ENCODE data around the gene AURKA. TPM values are rescaled to one million over a fixed set of nuclear protein-coding genes. Genes with fewer than 3 reads are reported as not detected.

AURKA gene
- total and polyA plus RNA-seq, 4 donors = 7.9 to 10.0 (median 9.3) TPM

DNA sequence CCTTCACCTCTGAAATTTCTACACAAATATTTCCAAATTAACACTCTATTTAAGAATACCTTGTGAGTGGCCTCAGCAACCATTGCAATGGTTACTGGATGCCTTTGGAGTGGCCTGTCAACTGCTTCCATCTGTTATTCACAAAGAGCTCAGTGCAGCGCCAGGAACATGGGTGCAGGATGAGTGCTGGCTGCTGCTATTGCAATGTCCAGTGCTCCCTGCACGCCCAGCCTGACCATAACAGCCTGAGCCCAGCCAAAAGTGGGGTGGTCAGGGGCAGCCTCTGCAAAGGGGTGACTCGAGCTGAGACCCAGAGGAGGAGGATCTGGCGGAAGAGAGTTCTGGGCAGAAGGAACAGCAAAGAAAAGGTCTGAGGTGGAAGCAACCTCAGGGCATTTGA lies 38.4 kb upstream of the AURKA start:
- DNase-seq (ENCODE audit: low read depth in 4 of 6, low spot score in 6 of 6) = no peak
- Histone ChIP-seq H3K4me1 (ENCODE audit: control insufficient read depth, insufficient read depth, low read length) (no peaks in the 10 kb centered on the region), H3K27me3 (ENCODE audit: control insufficient read depth, insufficient read depth, low read length) (no peaks in the 10 kb centered on the region), H3K36me3 (ENCODE audit: control insufficient read depth, insufficient read depth, low read length) (no peaks in the 10 kb centered on the region), H3K9me3 (ENCODE audit: control insufficient read depth, insufficient read depth, low read length) (no peaks in the 10 kb centered on the region), H3K4me3 (ENCODE audit: low read depth, low read length) (no peak overlapping the region), H3K27ac (ENCODE audit: low read depth, low read length) (no peak overlapping the region)
- 79% methylated on average over 4 of the region's 4 CpGs for WGBS (ENCODE audit: insufficient coverage)

DNA sequence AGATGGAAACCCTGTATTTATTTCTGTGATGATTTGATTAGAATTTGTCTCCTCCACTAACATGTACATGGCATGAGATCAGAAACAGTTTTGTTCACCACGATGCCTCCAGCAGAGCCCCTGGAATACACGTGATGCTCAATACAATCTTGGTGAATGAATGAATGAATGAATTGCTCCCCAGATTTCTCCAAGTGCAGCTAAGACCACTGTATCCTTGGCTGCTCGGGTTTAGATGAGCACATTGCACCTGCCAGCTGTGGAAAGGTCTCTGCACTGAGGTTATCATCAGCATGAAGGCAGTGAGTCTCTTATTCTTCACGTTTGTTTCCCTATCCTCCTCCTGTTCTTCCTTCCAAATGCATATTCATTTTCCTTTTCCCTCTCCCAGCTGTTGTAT lies 37.9 kb upstream of the AURKA start:
- Histone ChIP-seq H3K27me3 (ENCODE audit: control insufficient read depth, insufficient read depth, low read length) (no peaks in the 10 kb centered on the region), H3K36me3 (ENCODE audit: control insufficient read depth, insufficient read depth, low read length) (no peaks in the 10 kb centered on the region), H3K4me1 (ENCODE audit: control insufficient read depth, insufficient read depth, low read length) (no peaks in the 10 kb centered on the region), H3K27ac (ENCODE audit: low read depth, low read length) (no peak overlapping the region), H3K9me3 (ENCODE audit: control insufficient read depth, insufficient read depth, low read length) (no peaks in the 10 kb centered on the region), H3K4me3 (ENCODE audit: low read depth, low read length) (no peak overlapping the region)
- 75% methylated on average over 1 of the region's 4 CpGs for WGBS (ENCODE audit: insufficient coverage)
- DNase-seq (ENCODE audit: low read depth in 4 of 6, low spot score in 6 of 6) = no peak

DNA sequence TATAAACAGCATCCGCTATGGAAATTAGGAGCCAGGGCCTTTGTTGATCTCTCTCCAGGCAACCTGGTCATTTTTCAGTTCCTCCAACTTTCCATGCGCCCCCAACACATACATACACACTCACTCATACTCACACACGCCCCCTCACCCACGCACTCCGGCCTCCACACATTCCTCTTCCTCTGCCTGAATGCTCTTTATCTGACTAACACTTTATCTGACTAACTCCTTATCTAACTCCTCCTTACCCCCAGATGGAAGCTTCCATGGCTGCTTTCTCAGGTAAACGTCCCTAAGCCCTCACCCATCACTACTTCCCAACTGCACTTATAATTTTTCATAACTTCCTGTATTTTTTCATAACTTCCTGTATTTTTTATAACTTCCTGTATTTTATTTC lies 37.5 kb upstream of the AURKA start:
- H3K27ac ChIP-seq (ENCODE audit: low read depth, low read length) = no peak overlapping the region
- H3K9me3 ChIP-seq (ENCODE audit: control insufficient read depth, insufficient read depth, low read length) = no peaks in the 10 kb centered on the region
- H3K36me3 ChIP-seq (ENCODE audit: control insufficient read depth, insufficient read depth, low read length) = no peaks in the 10 kb centered on the region
- 69% methylated on average over 6 of the region's 6 CpGs for WGBS (ENCODE audit: insufficient coverage)
- DNase-seq (ENCODE audit: low read depth in 4 of 6, low spot score in 6 of 6) = no peak
- H3K4me3 ChIP-seq (ENCODE audit: low read depth, low read length) = no peak overlapping the region
- no peaks in the 10 kb centered on the region for H3K27me3 ChIP-seq (ENCODE audit: control insufficient read depth, insufficient read depth, low read length)
- no peaks in the 10 kb centered on the region for H3K4me1 ChIP-seq (ENCODE audit: control insufficient read depth, insufficient read depth, low read length)

DNA sequence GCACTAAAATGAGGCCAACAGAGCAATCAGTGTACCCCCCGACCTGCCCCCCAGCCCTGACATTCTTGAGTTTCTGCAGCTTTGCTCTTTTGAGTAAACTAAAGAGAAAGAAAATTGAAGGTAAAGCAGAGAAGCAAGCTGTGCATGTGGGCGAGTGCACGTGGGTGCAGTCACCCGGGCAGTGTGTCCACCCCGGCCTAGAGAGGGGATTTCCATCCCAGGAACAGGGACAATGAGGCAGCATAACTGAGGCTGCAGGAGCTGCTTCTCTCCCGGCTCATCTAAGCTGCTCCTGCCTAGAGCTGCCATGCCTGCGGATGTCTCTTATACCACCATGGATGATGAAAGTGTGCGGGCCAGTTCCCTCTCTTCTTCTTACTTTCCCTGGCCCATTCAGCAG lies 36.9 kb upstream of the AURKA start:
- 85% methylated on average over 7 of the region's 8 CpGs for WGBS (ENCODE audit: insufficient coverage)
- no peaks in the 10 kb centered on the region for H3K9me3 ChIP-seq (ENCODE audit: control insufficient read depth, insufficient read depth, low read length)
- H3K4me1 ChIP-seq (ENCODE audit: control insufficient read depth, insufficient read depth, low read length) = no peaks in the 10 kb centered on the region
- no peak overlapping the region for H3K27ac ChIP-seq (ENCODE audit: low read depth, low read length)
- no peaks in the 10 kb centered on the region for H3K36me3 ChIP-seq (ENCODE audit: control insufficient read depth, insufficient read depth, low read length)
- no peak for DNase-seq (ENCODE audit: low read depth in 4 of 6, low spot score in 6 of 6)
- no peak overlapping the region for H3K4me3 ChIP-seq (ENCODE audit: low read depth, low read length)
- H3K27me3 ChIP-seq (ENCODE audit: control insufficient read depth, insufficient read depth, low read length) = no peaks in the 10 kb centered on the region

DNA sequence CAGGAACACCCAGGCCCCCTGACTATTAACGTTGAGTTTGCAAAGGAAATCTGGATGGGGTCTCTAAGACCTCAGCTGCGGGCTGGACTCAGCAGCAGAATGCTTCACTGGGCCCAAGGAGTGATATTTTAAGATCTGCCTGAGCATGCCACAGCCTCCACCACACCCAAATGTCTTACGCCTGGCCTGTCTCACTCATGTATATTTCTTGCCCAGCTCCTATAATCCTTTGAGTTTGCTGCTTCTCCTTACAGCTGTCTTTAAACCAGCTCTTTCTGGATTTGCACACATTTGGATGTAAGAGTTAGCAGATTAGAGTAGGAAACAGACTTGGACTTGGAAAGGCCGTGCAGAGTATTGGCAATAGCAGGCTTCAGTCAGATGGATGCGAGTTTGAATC lies 36.4 kb upstream of the AURKA start:
- no peaks in the 10 kb centered on the region for H3K9me3 ChIP-seq (ENCODE audit: control insufficient read depth, insufficient read depth, low read length)
- H3K27me3 ChIP-seq (ENCODE audit: control insufficient read depth, insufficient read depth, low read length) = no peaks in the 10 kb centered on the region
- no peaks in the 10 kb centered on the region for H3K4me1 ChIP-seq (ENCODE audit: control insufficient read depth, insufficient read depth, low read length)
- 86% methylated on average over 4 of the region's 5 CpGs for WGBS (ENCODE audit: insufficient coverage)
- no peak overlapping the region for H3K27ac ChIP-seq (ENCODE audit: low read depth, low read length)
- H3K36me3 ChIP-seq (ENCODE audit: control insufficient read depth, insufficient read depth, low read length) = no peaks in the 10 kb centered on the region
- H3K4me3 ChIP-seq (ENCODE audit: low read depth, low read length) = no peak overlapping the region
- DNase-seq (ENCODE audit: low read depth in 4 of 6, low spot score in 6 of 6) = no peak

DNA sequence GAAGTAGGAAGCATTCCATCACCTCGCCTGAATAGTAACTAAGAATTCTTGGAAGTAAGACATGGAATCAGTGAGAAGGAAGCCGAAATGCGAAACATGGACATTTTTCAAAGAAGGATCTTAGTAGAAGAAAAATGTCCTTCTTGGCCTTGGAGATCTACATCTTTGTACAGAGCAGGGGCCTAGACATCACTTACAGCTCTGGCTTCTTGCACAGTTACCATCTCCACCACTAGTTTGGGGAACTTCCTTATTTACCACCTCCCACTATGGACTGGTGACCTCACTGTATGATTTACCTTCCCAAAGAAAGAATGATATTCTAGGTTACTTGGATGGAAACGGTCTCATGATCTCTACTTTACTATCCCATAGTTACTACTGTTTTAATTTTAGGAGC lies 35.8 kb upstream of the AURKA start:
- H3K9me3 ChIP-seq (ENCODE audit: control insufficient read depth, insufficient read depth, low read length) = no peaks in the 10 kb centered on the region
- H3K36me3 ChIP-seq (ENCODE audit: control insufficient read depth, insufficient read depth, low read length) = no peaks in the 10 kb centered on the region
- H3K27me3 ChIP-seq (ENCODE audit: control insufficient read depth, insufficient read depth, low read length) = no peaks in the 10 kb centered on the region
- no CpG with 5 or more reads among the region's 4 CpGs for WGBS (ENCODE audit: insufficient coverage)
- no peaks in the 10 kb centered on the region for H3K4me1 ChIP-seq (ENCODE audit: control insufficient read depth, insufficient read depth, low read length)
- no peak for DNase-seq (ENCODE audit: low read depth in 4 of 6, low spot score in 6 of 6)
- H3K27ac ChIP-seq (ENCODE audit: low read depth, low read length) = no peak overlapping the region
- no peak overlapping the region for H3K4me3 ChIP-seq (ENCODE audit: low read depth, low read length)

DNA sequence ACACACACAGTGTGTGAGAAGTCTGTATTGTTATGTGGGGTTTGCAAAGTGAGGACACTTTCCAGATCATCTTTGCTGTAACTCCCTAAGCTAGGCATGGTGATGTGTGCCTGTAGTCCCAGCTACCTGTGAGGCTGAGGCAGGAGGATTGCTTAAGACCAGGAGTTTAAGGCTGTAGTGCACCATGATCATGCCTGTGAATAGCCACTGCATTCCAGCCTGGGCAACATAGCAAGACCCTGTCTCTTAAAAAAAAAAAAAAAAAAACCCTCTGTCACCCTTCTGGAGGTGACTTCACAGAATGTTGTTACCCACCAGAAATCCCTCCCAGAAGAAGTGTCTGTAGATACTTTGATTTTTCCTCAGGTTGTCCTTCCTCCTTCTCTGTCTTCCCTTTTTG lies 34.9 kb upstream of the AURKA start:
- Histone ChIP-seq H3K27me3 (ENCODE audit: control insufficient read depth, insufficient read depth, low read length) (no peaks in the 10 kb centered on the region), H3K9me3 (ENCODE audit: control insufficient read depth, insufficient read depth, low read length) (no peaks in the 10 kb centered on the region), H3K4me1 (ENCODE audit: control insufficient read depth, insufficient read depth, low read length) (no peaks in the 10 kb centered on the region), H3K36me3 (ENCODE audit: control insufficient read depth, insufficient read depth, low read length) (no peaks in the 10 kb centered on the region), H3K27ac (ENCODE audit: low read depth, low read length) (no peak overlapping the region), H3K4me3 (ENCODE audit: low read depth, low read length) (no peak overlapping the region)
- DNase-seq (ENCODE audit: low read depth in 4 of 6, low spot score in 6 of 6) = no peak

DNA sequence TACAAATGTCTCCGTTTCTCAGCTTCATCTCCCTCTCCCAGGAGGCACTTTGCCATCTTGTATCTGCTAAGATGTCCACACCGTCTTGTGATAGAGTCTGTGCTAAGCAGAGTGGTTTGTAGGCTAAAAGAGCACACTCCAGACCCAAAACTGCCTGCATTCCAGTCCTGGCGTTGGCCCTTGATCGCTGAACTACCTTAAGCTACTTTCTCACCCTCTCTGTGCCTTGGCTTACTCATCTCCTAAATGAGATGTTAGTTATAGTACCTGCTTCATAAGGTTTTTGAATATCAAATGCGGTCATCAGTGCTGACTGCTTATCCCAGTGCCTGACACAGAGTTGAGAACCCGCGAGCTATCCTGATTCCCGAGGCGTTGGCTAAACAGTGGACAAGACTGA lies 34.0 kb upstream of the AURKA start:
- no peak overlapping the region for H3K27ac ChIP-seq (ENCODE audit: low read depth, low read length)

DNA sequence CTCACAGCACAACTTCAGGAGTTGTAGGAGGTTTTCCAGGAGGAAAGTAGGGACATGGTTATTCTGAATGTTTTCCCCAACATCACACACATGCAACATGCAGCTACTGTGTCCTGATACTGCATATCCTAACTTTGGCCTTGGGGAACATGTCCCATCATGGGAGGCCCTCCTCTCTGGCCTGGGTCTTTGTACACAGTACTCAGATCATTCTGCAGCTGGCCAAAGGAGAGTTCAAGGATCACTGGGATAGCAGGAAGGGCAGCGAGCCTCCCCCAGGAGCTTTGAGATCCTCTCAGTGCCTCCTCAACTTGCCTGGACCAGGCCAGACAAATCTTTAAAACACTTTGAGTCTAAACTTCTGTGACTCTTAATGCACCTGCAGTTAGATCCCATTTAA lies 32.9 kb upstream of the AURKA start:
- H3K27me3 ChIP-seq (ENCODE audit: control insufficient read depth, insufficient read depth, low read length) = no peaks in the 10 kb centered on the region
- no peak for DNase-seq (ENCODE audit: low read depth in 4 of 6, low spot score in 6 of 6)
- no peaks in the 10 kb centered on the region for H3K9me3 ChIP-seq (ENCODE audit: control insufficient read depth, insufficient read depth, low read length)
- WGBS (ENCODE audit: insufficient coverage) = no CpG with 5 or more reads among the region's 1 CpG
- H3K4me1 ChIP-seq (ENCODE audit: control insufficient read depth, insufficient read depth, low read length) = peaks cover 2% of the 10 kb centered on the region
- no peaks in the 10 kb centered on the region for H3K36me3 ChIP-seq (ENCODE audit: control insufficient read depth, insufficient read depth, low read length)
- H3K27ac ChIP-seq (ENCODE audit: low read depth, low read length) = no peak overlapping the region
- no peak overlapping the region for H3K4me3 ChIP-seq (ENCODE audit: low read depth, low read length)

More for the DNA sequence above, 34.0 kb upstream of the AURKA start:
- Histone ChIP-seq H3K4me1 (ENCODE audit: control insufficient read depth, insufficient read depth, low read length) (peaks cover 2% of the 10 kb centered on the region), H3K27me3 (ENCODE audit: control insufficient read depth, insufficient read depth, low read length) (no peaks in the 10 kb centered on the region), H3K4me3 (ENCODE audit: low read depth, low read length) (no peak overlapping the region), H3K36me3 (ENCODE audit: control insufficient read depth, insufficient read depth, low read length) (no peaks in the 10 kb centered on the region), H3K9me3 (ENCODE audit: control insufficient read depth, insufficient read depth, low read length) (no peaks in the 10 kb centered on the region)
- DNase-seq (ENCODE audit: low read depth in 4 of 6, low spot score in 6 of 6) = no peak
- 91% methylated on average over 6 of the region's 9 CpGs for WGBS (ENCODE audit: insufficient coverage)

DNA sequence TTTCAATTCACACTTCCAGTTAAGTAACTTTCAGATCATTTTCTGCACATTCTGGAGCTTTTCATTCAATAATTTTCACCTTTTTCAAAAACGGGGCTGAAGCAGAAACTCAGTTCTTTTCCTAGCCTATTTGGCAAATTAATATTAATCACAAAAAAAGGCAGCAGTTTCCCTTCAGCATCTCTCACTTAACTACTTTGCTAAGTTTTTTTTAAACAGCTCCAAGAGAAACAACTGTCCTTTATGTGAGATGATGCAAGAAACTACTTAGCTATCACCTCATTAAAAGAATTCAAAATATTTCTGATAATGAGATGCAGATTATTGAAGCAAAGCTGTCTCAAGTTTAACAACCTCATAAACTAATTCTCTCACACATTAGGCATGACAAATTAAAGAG lies 31.9 kb upstream of the AURKA start:
- H3K4me3 ChIP-seq (ENCODE audit: low read depth, low read length) = no peak overlapping the region
- peaks cover 2% of the 10 kb centered on the region for H3K36me3 ChIP-seq (ENCODE audit: control insufficient read depth, insufficient read depth, low read length)
- 82% methylated on average over 1 of the region's 1 CpG for WGBS (ENCODE audit: insufficient coverage)
- no peaks in the 10 kb centered on the region for H3K27me3 ChIP-seq (ENCODE audit: control insufficient read depth, insufficient read depth, low read length)
- H3K4me1 ChIP-seq (ENCODE audit: control insufficient read depth, insufficient read depth, low read length) = peaks cover 2% of the 10 kb centered on the region
- no peak overlapping the region for H3K27ac ChIP-seq (ENCODE audit: low read depth, low read length)
- no peaks in the 10 kb centered on the region for H3K9me3 ChIP-seq (ENCODE audit: control insufficient read depth, insufficient read depth, low read length)
- DNase-seq (ENCODE audit: low read depth in 4 of 6, low spot score in 6 of 6) = no peak

All from spinal cord (tissue), 10 donors.